Eye (tissue), 1 donor: Measurements from ENCODE around the gene CDC42EP5.
"Not testable (repeated sequence)": the region's sequence is repeated elsewhere in the genome, so short reads cannot be mapped to it uniquely, and the experiment has no call there.

Source experiments
- DNase-seq: peaks from one replicate; pipeline ENCODE4 v3.0.0-alpha.2; 2015

The CDC42EP5 gene

DNA sequence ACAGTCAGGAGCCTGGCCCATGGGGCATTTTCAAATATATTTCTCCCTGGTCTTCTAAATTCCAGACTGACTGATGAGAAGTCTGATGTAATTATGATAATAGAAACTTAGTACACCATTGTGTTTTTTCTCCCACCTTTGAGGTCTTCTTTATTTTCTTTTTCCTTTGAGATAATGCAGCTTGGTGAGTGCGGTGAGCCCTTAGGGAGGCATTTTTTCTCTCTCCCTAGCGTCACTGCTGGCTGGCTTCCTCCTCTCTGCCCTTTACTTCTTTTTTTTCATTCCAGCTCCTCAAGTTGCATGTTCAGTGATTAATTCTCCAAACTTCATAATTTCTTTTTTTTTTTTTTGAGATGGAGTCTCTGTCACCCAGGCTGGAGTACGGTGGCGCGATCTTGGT is 12.8 kb upstream of the CDC42EP5 start:
- no peak for DNase-seq

DNA sequence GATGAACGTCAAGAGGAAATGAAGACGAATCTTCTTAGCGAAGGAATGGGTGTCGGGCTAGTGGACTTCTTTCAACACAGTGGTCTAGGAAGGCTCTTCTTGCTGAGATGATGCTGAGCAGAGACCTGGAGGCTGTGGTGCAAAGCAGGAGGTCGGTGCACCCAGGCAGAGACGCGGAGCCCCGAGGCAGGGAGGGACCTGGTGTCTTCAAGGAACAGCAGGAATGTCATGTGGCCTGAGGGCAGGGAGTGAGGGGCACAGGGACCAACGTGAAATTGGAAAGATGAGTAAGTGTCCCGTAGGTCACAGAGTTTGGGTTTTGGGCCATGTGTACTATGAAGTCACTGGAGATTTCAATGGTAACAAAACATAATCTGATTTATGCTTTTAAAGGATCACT is 11.4 kb upstream of the CDC42EP5 start:
- DNase-seq, result no peak

- DNase-seq, result no peak
Measured at GRCh38 chr19:54482889-54483288, 9.8 kb upstream of the CDC42EP5 start.

DNA sequence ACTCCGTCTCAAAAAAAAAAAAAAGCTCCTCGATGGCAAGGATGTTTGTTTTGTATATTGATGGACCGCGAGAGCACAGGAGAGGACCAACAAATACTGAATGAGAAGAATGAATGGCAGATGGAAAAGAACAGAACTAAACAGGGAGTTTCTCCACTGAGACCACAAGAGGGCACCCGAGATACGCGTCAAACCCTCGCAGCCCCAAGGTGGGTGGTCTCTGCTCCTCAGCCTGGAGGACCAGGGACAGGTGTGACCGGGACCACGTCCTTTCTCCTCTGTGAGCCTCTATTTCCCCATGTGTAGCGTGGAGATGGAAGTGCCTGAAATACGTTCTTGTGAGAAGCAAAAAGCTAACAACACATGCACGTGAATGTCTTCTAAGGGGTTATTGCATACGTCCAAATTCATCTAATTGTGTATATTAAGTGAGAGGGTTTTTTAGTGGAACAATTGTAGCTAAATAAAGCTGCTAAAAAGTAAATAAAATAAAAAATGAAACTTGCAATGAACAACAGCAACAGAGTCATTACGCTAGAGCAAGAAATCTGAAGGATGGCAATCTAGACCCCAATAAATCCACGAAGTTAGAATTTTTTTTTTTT is 8.3 kb upstream of the CDC42EP5 start:
- DNase-seq, result peak; percentile 83

- DNase-seq, result no peak
Measured at GRCh38 chr19:54480051-54480450, 7.0 kb upstream of the CDC42EP5 start.

GRCh38 chr19:54478677-54479266 is 5.7 kb upstream of the CDC42EP5 start:
- DNase-seq, result peak; percentile 85

DNA sequence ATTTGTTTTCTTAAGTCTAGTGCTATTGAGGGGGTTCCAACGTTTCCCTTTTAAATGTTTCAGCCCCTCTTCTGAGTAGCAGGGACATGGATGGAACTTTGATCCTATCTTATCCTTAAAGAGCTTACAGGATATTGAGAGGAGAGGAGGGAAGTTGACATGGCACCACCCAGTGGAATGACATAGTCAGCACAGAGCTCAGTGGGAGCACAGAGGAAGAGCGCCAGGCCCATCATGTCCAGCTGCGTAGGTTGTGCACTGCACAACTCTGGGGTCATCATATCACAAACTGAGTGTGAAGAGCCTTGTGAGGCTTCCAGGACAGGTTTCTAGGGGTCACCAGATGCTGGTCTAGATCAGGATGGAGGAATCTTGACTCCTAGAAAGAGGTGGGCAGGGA is 4.6 kb upstream of the CDC42EP5 start:
- DNase-seq, result no peak

- no peak for DNase-seq
Measured at GRCh38 chr19:54475706-54476105, 2.6 kb upstream of the CDC42EP5 start.

DNA sequence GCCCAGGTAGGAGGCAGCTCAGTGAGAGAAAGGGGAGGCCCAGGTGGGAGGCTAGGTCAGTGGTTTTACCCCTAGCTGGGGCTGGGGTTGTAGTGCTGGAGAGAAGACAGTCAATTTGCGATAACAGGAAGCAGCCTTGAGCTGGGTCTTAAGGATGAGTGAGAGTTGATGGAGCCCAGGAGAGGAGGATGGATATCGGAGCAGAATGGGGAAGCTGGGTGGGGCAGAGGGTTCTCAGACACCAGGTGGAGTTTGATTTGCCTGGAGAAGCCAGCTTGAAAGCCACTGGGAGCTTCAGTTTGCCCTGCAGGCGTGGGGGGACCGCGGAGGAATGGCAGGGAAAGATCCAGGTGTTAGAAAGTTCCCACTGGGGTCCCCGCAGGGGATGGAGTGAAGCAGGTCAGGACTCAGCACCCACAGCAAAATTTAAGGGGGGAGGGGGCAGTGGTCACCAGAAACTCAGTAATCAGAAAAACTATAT is 836 bp upstream of the CDC42EP5 start:
- DNase-seq, result no peak

GRCh38 chr19:54470991-54471782 is 1.9 kb downstream of the CDC42EP5 start:
- peak; percentile 63 for DNase-seq

DNA sequence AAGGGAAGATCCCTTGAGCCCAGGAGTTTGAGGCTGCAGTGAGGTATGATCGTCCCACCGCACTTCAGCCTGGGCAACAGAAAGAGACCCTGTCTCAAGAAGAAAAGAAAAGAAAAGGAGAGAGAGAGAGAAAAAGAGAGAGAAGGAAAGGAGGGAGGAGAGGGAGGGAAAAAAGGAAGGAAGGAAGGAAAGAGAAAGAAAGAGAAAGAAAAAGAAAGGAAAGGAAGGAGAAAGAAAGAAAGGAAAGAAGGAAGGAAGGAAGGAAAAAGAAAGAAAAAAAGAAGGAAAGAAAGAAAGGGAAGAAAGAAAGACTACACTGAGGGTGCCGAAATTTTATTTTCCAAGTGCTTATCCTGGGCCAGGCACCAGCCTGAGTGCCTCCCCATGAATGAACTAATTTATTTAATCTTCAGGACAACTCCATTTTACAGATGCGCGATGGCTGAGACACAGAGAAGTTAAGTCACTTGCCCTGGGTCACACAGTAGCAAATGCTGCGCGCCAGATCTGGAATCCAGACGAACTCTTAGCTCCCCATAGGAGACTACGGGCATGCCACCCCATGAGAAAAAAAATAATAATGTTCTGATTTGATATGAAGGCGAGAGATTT is 2.7 kb downstream of the CDC42EP5 start:
- no peak for DNase-seq

- DNase-seq, result no peak
Measured at GRCh38 chr19:54469496-54469934, 3.6 kb downstream of the CDC42EP5 start.

DNA sequence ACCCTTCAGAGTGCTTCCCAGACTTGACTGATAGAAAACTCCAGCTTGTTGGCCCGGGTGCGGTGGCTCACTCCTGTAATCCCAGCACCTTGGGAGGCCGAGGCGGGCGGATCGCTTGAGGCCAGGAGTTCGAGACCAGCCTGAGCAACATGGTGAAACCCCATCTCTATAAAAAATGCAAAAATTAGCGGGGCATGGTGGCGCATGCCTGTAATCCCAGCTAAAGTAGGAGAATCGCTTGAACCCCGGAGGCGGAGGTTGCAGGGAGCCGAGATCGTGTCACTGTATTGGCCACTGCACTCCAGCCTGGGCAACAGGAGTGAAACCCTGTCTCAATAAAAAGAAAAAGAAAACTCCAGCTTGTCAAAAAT is 7.0 kb downstream of the CDC42EP5 start:
- DNase-seq, result not testable (repeated sequence)

GRCh38 chr19:54465426-54466109 is 7.5 kb downstream of the CDC42EP5 start:
- DNase-seq, result no peak

- peak; percentile 93 for DNase-seq
Measured at GRCh38 chr19:54464630-54465425, 8.3 kb downstream of the CDC42EP5 start.

GRCh38 chr19:54464044-54464629 is 9.0 kb downstream of the CDC42EP5 start:
- peak; percentile 91 for DNase-seq

DNA sequence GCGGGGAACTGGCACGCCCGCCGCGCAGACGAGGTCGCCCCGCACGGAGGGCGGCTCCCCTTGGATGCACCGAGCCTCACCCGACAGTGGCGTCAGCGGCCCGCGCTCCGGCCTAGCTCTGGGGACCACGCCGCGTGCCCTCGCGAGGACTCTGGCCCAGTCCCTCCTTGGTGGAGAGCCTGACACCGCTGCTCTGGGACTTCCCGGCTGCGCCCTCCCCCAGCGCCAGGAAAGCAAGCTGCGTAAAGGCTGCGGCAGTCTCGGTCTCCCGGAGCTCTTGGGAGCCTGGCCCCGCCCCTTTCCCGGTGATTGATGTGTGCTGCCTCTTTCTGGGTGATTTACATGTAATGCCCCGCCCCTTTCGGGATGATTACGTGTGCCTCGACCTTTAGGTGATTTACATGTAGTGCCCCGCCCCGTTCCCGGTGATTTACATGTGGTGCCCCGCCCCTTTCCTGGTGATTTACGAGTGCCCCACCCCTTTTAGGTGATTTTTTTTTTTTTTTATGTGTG is 9.5 kb downstream of the CDC42EP5 start, which contains the start of gene LENG9:
Gene LENG9 (minus strand): TSS at position 248 of the 513 bp plus-strand sequence. CDS start 252 bp downstream, outside the sequence.
- DNase-seq, result peak; percentile 98

- peak; percentile 78 for DNase-seq
Measured at GRCh38 chr19:54462655-54463530, 10.2 kb downstream of the CDC42EP5 start.

GRCh38 chr19:54462047-54462654 is 10.9 kb downstream of the CDC42EP5 start:
- DNase-seq, result no peak

DNA sequence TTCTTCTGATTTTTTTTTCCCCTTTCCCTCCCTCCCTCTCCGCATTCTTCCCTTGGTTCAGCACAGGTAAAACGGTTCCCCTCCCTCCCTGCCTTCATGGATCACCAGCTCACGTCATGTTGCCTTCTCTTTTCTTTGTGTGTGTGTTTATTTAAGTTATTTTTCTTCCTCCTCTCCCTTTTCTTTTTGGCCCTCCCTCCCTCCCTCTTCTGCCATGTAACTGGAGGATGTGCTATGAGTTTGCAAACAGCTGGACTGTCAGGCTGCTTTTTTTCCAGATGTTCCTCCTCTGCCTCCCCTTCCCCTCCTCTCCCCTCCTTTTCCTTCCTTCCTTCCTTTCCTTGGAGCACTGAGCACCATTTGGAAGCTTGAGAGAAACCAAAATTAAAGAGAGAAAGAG is 11.5 kb downstream of the CDC42EP5 start:
- DNase-seq, result peak; percentile 22
